HG03565 (cell line): ENCODE results near the gene CCDC51.
"Not testable (repeated sequence)": the region's sequence is repeated elsewhere in the genome, so short reads cannot be mapped to it uniquely, and the experiment has no call there.

Experiments
- ATAC-seq: cut with Tn5 transposase; IDR thresholded peaks from one replicate; pipeline ENCODE4 v1.9.1; 2021; ENCODE audit warnings: mild to moderate bottlenecking, moderate library complexity; ENCODE audit not compliant: unreplicated experiment

The CCDC51 gene

GRCh38 chr3:48439820-48440589 lies at the start of gene CCDC51, which contains the start of gene TMA7:
Gene CCDC51, minus strand, starts transcription at chr3:48440119. Its CDS starts 4,991 bp downstream, at chr3:48435128.
Gene TMA7, plus strand, starts transcription at chr3:48440257. Its CDS starts 40 bp downstream, at chr3:48440297.
- ATAC-seq: peak; percentile 94

DNA sequence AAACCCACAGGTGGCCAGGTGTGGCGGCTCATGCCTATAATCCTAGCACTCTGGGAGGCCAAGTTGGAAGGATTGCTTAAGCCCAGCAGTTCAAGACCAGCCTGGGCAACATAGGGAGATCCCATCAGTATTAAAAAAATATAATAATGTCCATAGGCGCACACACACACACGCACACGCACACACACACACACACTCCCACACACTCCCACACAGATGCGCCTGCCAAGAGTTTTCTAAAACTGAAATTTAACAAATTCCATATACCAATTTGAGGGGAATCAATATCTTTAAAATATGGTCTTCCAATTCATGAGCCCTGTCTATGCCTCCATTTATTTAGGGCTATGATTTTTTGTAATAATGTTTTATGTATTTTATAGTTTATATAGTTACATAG lies 47.0 kb upstream of the CCDC51 start:
- no peak for ATAC-seq

DNA sequence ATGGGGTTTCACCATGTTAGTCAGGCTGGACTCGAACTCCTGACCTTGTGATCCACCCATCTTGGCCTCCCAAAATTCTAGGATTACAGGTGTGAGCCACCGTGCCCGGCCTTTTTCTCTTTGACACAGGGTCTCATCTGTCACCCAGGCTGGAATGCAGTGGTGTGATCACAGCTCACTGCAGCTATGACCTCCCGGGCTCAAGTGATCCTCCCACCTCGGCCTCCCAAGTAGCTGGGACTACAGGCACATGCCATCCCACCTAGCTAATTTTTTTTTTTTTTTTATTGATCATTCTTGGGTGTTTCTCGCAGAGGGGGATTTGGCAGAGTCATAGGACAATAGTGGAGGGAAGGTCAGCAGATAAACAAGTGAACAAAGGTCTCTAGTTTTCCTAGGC lies 42.9 kb upstream of the CCDC51 start:
- not testable (repeated sequence) for ATAC-seq

- ATAC-seq: not testable (repeated sequence)
These were observed 41.0 kb upstream of the CCDC51 start for GRCh38 chr3:48480891-48481290.

DNA sequence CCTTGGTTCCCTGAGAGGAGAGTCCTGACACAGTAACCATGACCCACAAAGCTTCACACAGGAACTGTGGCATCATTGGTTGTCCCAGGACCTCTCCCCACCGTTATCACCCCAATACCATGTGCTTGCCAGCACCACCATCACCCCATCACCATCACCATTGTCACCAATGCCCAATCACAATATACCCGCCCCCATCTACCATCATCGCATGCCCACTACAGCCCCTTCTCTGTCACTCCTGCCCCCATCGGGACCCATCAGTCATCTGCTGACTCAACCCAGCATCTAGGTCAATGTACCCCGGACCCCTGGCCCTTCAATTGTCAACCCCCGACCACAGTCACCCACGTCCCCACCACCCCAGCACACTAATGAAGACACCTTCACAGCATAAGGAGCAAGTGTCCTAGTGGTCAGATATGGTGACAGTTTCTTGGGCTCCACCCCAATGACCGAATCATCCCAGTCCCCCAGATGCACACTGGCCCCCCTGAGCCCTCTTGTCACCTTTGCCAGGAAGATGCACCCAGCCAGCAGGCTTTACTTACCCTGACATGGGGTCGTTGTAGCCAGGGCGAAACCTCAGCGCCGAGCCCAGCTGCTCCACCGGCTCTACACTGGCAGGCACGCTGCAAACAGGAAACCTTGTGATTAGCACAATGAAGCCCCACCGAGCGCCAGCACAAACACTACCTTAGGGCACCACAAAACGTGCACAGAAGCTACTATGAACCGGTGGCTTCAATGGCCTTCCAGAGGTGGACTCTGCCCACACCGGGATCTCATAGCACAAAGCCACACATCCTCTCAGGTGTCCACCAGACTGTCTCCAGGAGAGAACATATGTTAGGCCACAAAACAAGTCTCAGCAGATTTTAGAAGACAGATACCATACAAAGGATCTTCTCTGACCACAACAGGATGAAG lies 39.0 kb upstream of the CCDC51 start:
- no peak for ATAC-seq

- ATAC-seq: no peak
These were observed 38.1 kb upstream of the CCDC51 start for GRCh38 chr3:48477959-48478520.

GRCh38 chr3:48476426-48477053 lies 36.6 kb upstream of the CCDC51 start:
- no peak for ATAC-seq

DNA sequence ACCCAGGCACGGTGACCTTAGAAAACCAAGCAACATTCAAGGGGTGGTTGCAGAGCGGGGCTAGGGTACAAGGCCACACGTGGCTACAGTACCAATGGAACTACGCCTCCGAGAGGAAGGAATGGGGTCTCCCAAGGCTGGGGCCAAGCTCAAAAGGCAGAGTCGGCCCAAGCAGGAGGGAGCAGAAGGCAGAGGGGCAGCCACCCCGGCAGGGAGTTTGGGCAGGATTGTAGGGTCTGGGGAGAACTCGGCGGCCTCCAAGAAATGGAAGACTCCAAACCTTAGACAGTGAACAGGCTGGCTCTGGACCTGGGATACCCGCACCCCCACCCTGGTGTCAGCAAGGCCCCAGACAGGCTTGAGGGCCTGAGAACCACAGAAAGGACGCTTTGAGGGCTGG lies 35.3 kb upstream of the CCDC51 start:
- ATAC-seq: no peak

DNA sequence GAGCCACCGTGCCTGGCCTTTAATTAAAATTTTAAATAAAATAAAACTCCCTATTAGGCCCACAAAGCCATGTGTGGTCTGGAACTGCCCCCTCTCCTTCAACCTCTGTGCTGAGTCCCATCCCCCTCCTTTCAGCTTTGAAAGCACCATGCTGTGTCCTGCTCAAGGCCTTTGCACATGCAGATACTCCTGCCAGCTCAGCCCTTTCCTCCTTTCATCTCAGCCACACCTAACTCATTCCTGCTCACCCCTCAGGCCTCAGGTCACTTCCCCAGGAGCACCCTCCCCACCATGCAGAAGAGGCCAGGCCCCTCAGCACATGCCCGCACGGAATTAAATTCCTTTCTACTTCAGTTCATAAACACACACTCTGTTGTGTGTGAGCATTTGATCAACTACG lies 34.7 kb upstream of the CCDC51 start:
- ATAC-seq: no peak

- ATAC-seq: not testable (repeated sequence)
These were observed 34.1 kb upstream of the CCDC51 start for GRCh38 chr3:48474031-48474430.

DNA sequence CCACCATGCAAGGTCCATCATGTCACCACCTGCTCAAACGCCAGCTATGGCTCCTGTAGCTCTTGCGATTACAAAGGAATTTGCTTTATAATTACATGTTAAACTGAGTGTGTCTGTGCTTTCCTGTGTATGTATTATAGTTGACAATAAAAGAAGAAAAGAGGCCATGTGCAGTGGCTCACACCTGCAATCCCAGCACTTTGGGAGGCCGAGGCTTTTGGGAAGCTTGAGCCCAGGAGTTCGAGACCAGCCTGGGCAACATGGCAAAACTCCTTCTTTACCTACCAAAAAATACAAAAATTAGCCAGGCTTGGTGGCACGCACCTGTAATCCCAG lies 33.7 kb upstream of the CCDC51 start:
- ATAC-seq: no peak

DNA sequence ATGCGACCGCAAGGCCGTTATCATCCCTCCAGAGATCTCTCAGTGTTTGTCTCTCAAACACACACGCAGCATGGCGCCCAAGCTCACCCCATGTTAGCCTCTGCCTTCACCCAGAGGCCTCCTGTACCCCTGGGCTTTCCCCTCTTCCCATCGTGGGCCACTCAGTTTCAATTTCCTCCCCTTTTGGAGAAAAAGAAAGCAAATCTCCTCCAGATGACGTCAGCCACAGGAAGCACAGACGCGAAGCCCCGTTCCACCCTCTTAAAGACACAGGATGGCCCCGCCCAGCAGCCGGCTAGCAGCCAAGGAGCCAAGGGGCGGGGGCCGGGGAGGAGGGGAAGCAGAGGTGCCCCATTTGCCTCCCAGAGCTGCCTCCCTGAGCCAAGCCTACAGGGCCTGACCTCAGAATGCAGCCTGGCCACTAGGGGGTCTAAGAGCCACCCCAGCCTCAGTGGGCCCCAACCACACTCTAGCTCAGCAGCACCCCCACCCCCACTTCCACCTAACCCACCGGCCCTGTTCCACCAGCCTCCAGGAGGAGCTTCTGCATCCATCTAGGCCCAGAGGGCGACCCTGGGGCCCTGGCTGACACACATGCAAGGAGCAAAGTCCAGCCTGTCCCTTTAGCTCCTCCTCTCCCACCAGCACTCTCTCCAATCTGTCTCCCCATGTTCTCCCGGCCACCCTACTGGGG lies 33.2 kb upstream of the CCDC51 start:
- peak; percentile 79 for ATAC-seq

- ATAC-seq: no peak
These were observed 32.7 kb upstream of the CCDC51 start for GRCh38 chr3:48472673-48472922.

DNA sequence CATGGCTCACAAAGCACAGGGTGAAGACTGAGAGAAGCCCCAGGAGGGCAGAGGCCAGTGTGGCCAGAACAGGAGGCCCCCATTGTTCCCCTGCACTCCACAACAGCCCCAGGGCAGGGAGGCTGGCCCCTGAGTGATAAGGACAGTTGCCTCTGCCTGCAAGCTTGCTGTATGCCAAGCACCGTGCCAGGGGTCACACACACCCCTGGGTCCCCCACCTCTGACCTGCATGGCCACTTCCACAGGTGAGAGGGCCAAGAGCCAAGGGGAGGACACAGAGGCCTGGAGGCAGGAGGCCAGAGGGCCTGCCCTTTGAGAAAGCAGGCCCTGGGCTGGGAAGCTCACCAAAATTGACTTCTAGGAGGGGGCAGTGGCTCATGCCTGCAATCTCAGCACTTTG lies 30.4 kb upstream of the CCDC51 start:
- ATAC-seq: no peak

GRCh38 chr3:48469046-48469915 lies 29.4 kb upstream of the CCDC51 start:
- ATAC-seq: no peak

- no peak for ATAC-seq
These were observed 28.4 kb upstream of the CCDC51 start for GRCh38 chr3:48468329-48468731.

GRCh38 chr3:48467473-48468267 lies 27.8 kb upstream of the CCDC51 start:
- no peak for ATAC-seq

- no peak for ATAC-seq
These were observed 27.2 kb upstream of the CCDC51 start for GRCh38 chr3:48467110-48467454.
